Panc1 (cell line): ENCODE measurements around the gene SOCS2. TPM values are rescaled to one million over a fixed set of nuclear protein-coding genes. Genes with fewer than 3 reads are reported as not detected.

Experiments used
- ATAC-seq: fragments of 200-7000 bp; cut with Tn5 transposase; 2 replicates; pipeline ENCODE4 v1.9.1; 2020; ENCODE audit warnings: mild to moderate bottlenecking, moderate library complexity
- BruUV-seq: library from RNA; stranded (reverse); fragments of 400-500 nt; replicated peaks from 2 replicates; lab custom pipeline; 2021; lab: Mats Ljungman, UMichigan
- CTCF ChIA-PET: fragments of 300-600 bp; sonication (Branson Sonifier 250); formaldehyde crosslinking; loops from one replicate; lab custom pipeline; 2022; ENCODE audit warnings: antibody characterized with exemption; lab: Charles Lee
- POLR2A ChIA-PET: fragments of 300-600 bp; sonication (Branson Sonifier 250); formaldehyde crosslinking; loops from one replicate; lab custom pipeline; 2022; ENCODE audit warnings: antibody characterized with exemption; lab: Charles Lee
- DNase-seq: peaks from one replicate; pipeline ENCODE4 v3.0.0-alpha.2; 2010; ENCODE audit warnings: low read depth, low spot score
- H3K27ac ChIP-seq: 2 replicates; pipeline ENCODE4 v1.5.1; 2011; ENCODE audit warnings: mild to moderate bottlenecking, low read length, inconsistent platforms
- H3K27me3 ChIP-seq: fragments of 200-500 bp; sonication (Bioruptor generic); 2 replicates; pipeline ENCODE4 v1.6.0; 2014; ENCODE audit warnings: low read length, inconsistent platforms; ENCODE audit not compliant: control insufficient read depth, insufficient read depth
- H3K36me3 ChIP-seq: fragments of 200-500 bp; sonication (Bioruptor generic); 2 replicates; pipeline ENCODE4 v1.5.1; 2014; ENCODE audit warnings: inconsistent platforms, mild to moderate bottlenecking, low read length, moderate library complexity; ENCODE audit not compliant: control insufficient read depth, insufficient read depth
- H3K4me1 ChIP-seq: 2 replicates; pipeline ENCODE4 v1.5.1; 2011; ENCODE audit warnings: inconsistent platforms, mild to moderate bottlenecking, low read length, moderate library complexity; ENCODE audit not compliant: control insufficient read depth, insufficient read depth
- H3K4me3 ChIP-seq, 2 experiments: 2 replicates each; pipeline ENCODE4 v1.5.1; 2011 to 2012; ENCODE audit warnings: low read depth in 2 of 2, low read length in 2 of 2, mild to moderate bottlenecking in 2 of 2, inconsistent platforms in 1 of 2, moderate library complexity in 1 of 2
- H3K9me3 ChIP-seq: fragments of 200-500 bp; sonication (Bioruptor generic); 2 replicates; pipeline ENCODE4 v1.5.1; 2014; ENCODE audit warnings: low read depth, mild to moderate bottlenecking, inconsistent platforms, low read length, moderate library complexity; ENCODE audit not compliant: control insufficient read depth, insufficient read depth
- POLR2AphosphoS5 ChIP-seq: IDR thresholded peaks from 2 replicates; pipeline ENCODE4 v1.6.1; 2012; ENCODE audit warnings: mild to moderate bottlenecking, low read depth, low read length, moderate library complexity
- SIN3A ChIP-seq: IDR thresholded peaks from 2 replicates; pipeline ENCODE4 v1.6.1; 2012; ENCODE audit warnings: low read depth, mild to moderate bottlenecking, low read length, moderate library complexity, borderline replicate concordance; ENCODE audit not compliant: insufficient read depth
- TCF7L2 ChIP-seq: IDR thresholded peaks from 2 replicates; pipeline ENCODE4 v1.6.1; 2011; ENCODE audit warnings: mild to moderate bottlenecking, low read depth, low read length, inconsistent platforms
- in situ Hi-C: cut with HindIII; loops from 2 replicates; pipeline ENCODE4 v1.10.0; 2016; ENCODE audit warnings: low sequenced_read_pairs, low pct_unique_long_range_greater_than_20kb
- intact Hi-C: fragments of 100-400 bp; cut with micrococcal nuclease; formaldehyde crosslinking; loops from one replicate; pipeline ENCODE4 v1.10.0; 2022; ENCODE audit not compliant: unreplicated experiment
- total RNA-seq: library from RNA; stranded (reverse); gene quantifications from one replicate; pipeline ENCODE4 v1.2.1, GENCODE V29; 2021; ENCODE audit not compliant: unreplicated experiment
- TF ChIP-seq, protein P1 (sequence below): fragments of 450-650 bp; IDR thresholded peaks from 2 replicates; pipeline ENCODE4 v1.5.1; 2017; ENCODE audit warnings: mild to moderate bottlenecking
- TF ChIP-seq, protein P2 (sequence below), 2 experiments: IDR thresholded peaks; 2 replicates each; pipeline ENCODE4 v1.6.1; 2011 to 2012; ENCODE audit warnings: low read depth in 2 of 2, control low read depth in 1 of 2, low read length in 1 of 2, mild to moderate bottlenecking in 1 of 2, moderate library complexity in 1 of 2; ENCODE audit not compliant: insufficient read depth in 1 of 2

Gene SOCS2
- total RNA-seq, 1 experiment from 2014 or later = 33.8 TPM

DNA sequence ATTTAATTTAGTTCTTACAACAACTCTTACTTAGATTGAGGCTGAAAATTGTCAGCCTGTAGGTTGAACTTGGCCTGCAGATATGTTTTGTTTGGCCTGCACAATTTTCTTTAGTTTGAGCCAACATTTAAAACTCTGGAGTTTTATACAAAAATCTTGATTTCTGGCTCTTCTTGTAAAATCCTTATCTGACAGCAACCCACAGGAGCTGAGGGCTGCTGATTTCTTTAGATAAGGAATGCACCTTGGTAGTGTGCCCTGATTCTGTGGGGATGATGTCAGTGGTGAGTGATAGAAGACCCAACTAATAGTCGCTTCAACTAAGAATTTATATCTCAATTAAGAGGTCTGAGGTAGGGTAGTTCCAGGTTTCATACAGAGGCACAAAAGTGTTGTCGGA is 49.5 kb downstream of the SOCS2 start:
- Histone ChIP-seq H3K27ac (no peak overlapping the region), H3K4me1 (peaks cover 6% of the 10 kb centered on the region; the same call in 1 of the 2 replicates), H3K36me3 (no peaks in the 10 kb centered on the region), H3K27me3 (no peaks in the 10 kb centered on the region), H3K9me3 (no peaks in the 10 kb centered on the region; the same call in 1 of the 2 replicates), H3K4me3 (no peak overlapping the region)
- no TSS peak for BruUV-seq
- DNase-seq (no peak), ATAC-seq (no peak)
- intact Hi-C loops (no loop called here), in situ Hi-C loops (no loop called here)
- CTCF ChIA-PET = no interaction called here
- POLR2A ChIA-PET = no interaction called here
- TF ChIP-seq SIN3A = no peak
- TF ChIP-seq TCF7L2 = no peak
- no peak for TF ChIP-seq POLR2AphosphoS5
- TF ChIP-seq, protein P1, sequence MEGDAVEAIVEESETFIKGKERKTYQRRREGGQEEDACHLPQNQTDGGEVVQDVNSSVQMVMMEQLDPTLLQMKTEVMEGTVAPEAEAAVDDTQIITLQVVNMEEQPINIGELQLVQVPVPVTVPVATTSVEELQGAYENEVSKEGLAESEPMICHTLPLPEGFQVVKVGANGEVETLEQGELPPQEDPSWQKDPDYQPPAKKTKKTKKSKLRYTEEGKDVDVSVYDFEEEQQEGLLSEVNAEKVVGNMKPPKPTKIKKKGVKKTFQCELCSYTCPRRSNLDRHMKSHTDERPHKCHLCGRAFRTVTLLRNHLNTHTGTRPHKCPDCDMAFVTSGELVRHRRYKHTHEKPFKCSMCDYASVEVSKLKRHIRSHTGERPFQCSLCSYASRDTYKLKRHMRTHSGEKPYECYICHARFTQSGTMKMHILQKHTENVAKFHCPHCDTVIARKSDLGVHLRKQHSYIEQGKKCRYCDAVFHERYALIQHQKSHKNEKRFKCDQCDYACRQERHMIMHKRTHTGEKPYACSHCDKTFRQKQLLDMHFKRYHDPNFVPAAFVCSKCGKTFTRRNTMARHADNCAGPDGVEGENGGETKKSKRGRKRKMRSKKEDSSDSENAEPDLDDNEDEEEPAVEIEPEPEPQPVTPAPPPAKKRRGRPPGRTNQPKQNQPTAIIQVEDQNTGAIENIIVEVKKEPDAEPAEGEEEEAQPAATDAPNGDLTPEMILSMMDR = no peak
- TF ChIP-seq, protein P2, sequence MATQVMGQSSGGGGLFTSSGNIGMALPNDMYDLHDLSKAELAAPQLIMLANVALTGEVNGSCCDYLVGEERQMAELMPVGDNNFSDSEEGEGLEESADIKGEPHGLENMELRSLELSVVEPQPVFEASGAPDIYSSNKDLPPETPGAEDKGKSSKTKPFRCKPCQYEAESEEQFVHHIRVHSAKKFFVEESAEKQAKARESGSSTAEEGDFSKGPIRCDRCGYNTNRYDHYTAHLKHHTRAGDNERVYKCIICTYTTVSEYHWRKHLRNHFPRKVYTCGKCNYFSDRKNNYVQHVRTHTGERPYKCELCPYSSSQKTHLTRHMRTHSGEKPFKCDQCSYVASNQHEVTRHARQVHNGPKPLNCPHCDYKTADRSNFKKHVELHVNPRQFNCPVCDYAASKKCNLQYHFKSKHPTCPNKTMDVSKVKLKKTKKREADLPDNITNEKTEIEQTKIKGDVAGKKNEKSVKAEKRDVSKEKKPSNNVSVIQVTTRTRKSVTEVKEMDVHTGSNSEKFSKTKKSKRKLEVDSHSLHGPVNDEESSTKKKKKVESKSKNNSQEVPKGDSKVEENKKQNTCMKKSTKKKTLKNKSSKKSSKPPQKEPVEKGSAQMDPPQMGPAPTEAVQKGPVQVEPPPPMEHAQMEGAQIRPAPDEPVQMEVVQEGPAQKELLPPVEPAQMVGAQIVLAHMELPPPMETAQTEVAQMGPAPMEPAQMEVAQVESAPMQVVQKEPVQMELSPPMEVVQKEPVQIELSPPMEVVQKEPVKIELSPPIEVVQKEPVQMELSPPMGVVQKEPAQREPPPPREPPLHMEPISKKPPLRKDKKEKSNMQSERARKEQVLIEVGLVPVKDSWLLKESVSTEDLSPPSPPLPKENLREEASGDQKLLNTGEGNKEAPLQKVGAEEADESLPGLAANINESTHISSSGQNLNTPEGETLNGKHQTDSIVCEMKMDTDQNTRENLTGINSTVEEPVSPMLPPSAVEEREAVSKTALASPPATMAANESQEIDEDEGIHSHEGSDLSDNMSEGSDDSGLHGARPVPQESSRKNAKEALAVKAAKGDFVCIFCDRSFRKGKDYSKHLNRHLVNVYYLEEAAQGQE (IDR thresholded peaks at IDR 0.05; ENCODE audit: insufficient read depth in 1 of 2, low read depth in 2 of 2, low read length in 1 of 2) = no peak

DNA sequence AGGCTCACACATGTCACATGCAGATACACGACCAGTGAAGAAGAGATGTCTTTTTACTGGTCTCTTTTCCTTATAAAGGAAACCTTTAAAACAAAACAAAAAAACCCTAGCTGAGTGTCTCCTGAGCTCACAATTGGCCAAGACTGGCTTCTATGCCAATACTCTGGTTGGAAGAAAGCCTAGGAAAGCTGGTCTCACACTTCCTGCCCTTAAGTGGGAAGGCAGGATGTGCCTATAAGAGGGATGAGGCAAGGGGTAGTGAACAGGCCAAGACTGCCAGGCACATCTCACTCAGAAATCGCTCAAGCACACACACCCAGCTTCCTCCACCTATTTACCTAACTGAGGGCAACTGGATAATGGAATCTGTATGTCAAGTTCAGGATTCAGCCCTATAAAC is 50.0 kb downstream of the SOCS2 start:
- Histone ChIP-seq H3K36me3 (no peaks in the 10 kb centered on the region), H3K9me3 (no peaks in the 10 kb centered on the region; the same call in 1 of the 2 replicates), H3K4me1 (peaks cover 6% of the 10 kb centered on the region; the same call in 1 of the 2 replicates), H3K27ac (no peak overlapping the region), H3K4me3 (no peak overlapping the region), H3K27me3 (no peaks in the 10 kb centered on the region)
- no TSS peak for BruUV-seq
- DNase-seq = no peak
- POLR2A ChIA-PET = no interaction called here
- intact Hi-C loops (no loop called here), in situ Hi-C loops (no loop called here)
- CTCF ChIA-PET = no interaction called here
- no peak for ATAC-seq
- TF ChIP-seq, protein P2 (IDR thresholded peaks at IDR 0.05; ENCODE audit: insufficient read depth in 1 of 2, low read depth in 2 of 2, low read length in 1 of 2) = no peak
- TF ChIP-seq TCF7L2 (no peak), SIN3A (no peak), POLR2AphosphoS5 (no peak)
- TF ChIP-seq, protein P1 = no peak
